NCI-H128 (cell line): ENCODE data around the gene SIPA1L3.

ENCODE experiments used
- DNase-seq: peaks from one replicate; lab custom pipeline; 2025; ENCODE audit not compliant: unreplicated experiment; lab: John Stamatoyannopoulos, UW

SIPA1L3 gene

DNA sequence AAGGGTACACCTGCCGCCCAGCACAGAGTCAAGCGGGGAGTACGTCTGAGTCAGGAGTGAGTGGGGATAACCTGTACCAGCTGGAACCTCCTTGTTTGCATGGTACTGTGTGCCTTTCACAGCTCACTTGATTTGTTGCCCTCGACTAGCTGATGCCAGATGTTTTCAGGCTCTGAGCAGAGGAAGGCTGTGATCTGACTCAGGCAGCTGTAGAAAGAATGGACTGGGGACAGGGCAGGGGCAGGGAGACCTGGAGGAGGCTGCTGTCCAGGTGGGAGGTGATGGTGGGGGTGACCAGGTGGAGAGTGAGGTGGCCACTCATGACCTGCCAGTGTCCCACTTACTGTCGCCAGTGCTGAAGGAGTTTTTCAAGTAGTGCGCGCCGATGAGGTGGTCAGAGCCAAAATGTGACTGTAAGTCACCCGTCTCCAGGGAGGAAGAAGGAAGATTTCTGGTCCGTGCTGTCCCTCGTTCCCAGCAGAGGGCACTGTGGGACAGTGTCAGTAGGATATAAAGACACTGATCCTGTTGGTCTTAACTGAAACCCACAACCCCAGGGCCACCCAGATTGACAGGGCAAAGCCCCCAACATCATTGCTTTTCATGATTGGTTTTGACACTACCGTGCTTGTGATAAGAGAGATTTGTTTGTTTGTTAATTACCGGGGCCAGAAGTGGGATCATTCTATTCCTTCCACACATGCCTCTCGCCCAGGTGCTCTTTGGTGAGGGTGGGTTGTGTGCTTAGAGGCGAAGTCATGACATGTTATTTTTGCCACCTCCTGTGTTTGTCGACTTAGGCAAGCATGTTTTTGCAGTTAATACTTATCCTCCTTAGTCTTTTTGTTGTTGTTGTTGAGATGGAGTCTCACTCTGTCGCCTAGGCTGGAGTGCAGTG, 188.7 kb downstream of the SIPA1L3 start:
- DNase-seq: peak; percentile 42

DNA sequence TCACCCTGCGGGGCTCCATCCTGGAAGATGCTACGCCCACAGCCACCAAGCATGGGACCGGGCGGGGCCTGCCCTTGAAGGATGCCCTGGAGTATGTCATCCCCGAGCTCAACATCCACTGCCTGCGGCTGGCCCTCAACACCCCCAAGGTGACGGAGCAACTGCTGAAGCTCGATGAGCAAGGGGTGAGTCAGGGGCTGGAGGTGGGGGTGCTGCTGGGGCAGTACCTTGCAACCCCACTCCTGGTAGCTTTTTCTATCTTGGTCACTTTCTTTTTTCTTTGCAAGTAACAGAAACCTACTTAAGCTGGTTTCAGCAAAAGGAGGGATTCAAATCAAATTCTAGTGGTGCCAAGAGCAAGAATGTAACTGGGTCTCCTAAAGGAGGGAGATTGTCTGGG, 193.0 kb downstream of the SIPA1L3 start:
- no peak for DNase-seq

DNA sequence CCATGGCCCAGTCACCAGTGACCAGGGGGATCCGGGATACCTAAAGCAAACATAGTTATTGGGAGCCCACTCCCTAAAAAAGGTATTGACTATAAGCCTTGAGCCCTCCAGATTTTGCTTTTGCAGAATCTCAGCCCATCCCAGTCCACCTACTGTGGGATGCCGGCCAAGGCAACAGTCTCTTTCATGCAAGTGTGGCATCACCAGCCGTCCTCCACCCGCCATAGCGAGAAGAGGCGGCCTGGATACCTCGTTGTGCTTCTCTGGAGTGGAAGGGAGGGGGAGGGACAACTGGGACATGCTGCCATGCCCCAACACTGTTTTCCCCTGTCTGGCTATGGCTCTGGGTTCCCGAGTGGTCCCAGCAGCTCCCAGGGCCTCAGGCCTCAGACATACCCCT, 193.6 kb downstream of the SIPA1L3 start:
- DNase-seq: no peak

- no peak for DNase-seq
Observed at GRCh38 chr19:38101723-38102122, 194.7 kb downstream of the SIPA1L3 start.

DNA sequence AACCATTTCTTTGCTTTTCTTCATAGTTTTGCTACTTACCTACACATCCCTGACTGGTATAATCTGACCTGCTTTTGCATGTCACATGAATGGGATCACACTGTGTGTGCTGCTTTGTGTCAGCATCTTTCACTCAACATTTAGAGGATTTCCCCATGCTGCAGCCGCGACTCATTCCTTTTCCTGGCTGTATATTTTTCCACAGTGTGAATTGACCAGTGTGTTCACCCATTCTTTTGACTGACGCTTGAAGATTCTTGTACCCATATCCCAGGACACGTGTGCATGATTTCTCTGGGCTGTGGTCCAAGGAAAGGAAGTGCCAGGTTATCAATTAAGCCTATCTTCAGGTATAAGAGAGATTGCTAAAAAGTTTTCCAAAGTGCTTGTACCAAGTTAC, 198.6 kb downstream of the SIPA1L3 start:
- no peak for DNase-seq

DNA sequence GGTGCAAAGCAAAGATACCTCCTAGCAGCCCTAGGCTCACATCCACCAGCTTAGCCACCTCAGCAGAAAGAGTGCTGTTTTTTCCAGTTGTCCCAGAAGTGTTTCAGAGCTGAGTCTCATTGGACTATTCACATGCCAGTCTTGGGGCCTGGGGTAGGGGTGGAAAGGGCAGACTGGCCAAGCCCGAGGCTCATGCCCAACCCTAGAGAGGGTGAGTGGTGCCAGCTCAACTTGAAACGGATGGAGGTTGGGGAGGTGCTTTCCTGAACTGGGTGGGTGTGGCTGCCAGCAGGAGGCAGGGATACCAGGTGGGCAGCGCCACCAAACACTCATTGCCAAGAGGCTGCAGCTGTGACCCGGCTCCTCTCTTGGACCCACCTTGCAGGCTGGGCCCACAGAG, 200.1 kb downstream of the SIPA1L3 start:
- DNase-seq: no peak

- no peak for DNase-seq
Observed at GRCh38 chr19:38111898-38112297, 204.9 kb downstream of the SIPA1L3 start.

DNA sequence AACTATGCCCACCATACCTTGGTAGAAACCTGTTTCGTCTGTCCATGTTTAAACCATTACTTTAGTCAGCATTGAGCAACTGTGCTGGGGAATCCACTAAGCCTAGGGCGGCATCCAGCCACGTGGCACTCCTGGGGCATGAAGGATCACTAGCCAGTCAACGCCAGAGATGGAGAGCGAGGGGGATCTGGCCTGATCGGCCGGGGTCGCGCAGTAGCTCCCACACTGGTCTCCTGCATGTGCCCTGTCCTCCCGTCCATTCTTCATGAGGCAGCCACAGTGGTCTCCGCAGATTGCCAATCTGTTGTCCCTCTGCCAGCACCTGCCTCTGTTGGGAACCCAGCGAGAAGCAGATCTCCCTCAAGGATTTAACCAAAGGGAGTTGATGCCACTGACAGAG, 207.6 kb downstream of the SIPA1L3 start:
- no peak for DNase-seq

DNA sequence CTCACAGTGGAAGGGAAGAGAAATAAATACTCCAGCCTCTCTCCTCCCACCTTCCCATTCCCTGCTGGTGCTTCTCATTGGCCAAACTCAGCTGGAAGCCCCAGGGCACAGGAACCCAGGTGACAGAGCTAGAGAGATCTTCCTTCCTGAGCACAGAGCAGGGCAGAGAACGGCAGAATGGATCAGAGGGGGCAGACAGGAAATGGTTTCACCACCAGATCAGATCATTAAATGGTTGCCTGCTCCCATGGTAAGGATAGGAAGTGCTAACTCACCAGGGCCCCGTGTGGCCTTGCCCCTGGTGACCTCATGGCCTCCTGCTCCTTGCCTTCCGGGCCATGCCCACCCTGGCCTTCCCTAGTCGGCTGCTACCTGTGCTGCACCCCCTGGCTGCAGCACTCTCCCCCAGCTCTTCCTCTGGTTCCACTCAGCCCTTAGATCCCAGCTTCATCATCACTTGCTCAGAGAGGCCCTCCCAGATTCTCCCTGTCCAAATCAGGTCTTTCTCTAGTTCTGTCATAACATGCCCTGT, 208.3 kb downstream of the SIPA1L3 start:
- DNase-seq: no peak

GRCh38 chr19:38118176-38118575, 211.2 kb downstream of the SIPA1L3 start:
- DNase-seq: no peak

GRCh38 chr19:38120471-38121025, 213.5 kb downstream of the SIPA1L3 start:
- no peak for DNase-seq

- DNase-seq: no peak
Observed at GRCh38 chr19:38122402-38123093, 215.5 kb downstream of the SIPA1L3 start.

- DNase-seq: no peak
Observed at GRCh38 chr19:38125238-38125637, 218.2 kb downstream of the SIPA1L3 start.

GRCh38 chr19:38130399-38130798, 223.4 kb downstream of the SIPA1L3 start:
- no peak for DNase-seq

DNA sequence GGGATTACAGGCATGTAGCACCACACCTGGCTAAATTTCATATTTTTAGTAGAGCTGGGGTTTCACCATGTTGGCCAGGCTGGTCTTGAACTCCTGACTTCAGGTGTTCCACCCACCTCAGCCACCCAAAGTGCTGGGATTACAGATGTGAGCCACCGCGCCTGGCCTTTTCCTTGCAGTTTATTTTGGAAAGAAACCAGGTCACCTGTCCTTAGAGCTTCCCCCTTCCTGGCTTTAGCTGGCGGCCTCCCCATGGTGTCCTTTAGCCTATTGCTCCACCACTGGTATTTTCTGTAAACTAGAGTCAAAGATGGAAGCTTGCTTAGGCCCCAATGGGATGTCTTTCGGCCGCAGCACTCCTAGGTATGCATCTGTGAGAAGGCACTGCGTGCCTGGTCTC, 225.8 kb downstream of the SIPA1L3 start:
- DNase-seq: no peak

DNA sequence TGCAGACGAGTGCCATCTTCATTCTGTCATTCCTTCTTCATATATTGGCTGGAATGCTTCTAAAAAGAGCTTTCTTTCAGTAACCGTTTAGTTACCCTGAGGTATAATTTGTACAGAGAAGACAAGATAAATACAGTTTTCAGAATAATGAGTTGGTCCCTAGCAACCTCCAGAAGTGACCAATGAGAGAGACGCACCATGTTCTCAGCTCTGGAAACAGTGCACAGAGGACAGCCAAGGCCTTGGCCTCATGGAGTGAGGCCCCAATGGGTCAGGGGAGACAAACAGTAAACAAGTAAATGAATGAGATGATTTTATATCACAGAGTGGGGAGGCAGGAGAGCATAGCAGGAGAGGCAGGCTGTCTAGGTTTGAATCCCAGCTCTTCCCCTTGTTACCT, 226.3 kb downstream of the SIPA1L3 start:
- DNase-seq: no peak

GRCh38 chr19:38134540-38135149, 227.6 kb downstream of the SIPA1L3 start:
- no peak for DNase-seq

DNA sequence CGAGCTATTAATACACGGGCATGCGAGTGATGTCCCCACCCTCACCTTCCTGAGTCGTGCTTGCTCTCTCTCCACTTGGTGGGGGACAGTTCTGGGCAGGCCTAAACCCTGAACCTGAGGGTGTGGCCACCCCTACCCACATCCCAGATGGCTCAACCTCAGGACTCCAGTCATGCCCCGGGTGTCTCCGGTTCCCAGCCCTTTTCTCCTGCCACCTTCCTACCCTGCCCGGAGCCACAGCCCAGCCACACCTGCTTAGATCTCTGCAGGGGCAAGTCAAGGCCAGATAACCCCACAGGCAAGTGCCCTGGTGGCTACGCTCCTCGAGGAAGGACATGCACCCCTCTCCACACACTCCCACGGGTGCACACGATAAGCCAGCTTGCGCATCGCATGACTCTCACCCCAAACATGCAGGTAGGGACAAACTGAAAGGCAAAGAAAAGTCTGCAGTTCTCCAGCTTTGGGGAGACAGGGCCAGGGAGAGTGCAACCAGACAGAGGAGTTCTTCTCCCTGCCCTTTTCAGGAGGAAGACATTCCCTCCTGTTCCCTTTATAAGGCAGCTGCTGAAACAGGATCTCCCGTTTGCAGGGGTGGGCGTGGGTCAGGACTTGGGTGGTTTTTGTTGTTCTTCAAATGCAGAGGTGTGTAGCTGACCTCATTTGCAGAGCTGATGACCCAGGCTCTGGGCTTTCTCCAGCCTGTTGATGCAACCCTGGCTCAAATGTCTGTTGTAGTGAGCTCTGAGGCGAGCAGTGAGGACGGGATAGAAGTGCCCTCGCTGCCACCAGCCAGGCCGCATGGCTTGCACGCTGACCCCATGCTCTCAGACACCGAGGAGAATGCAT, 228.4 kb downstream of the SIPA1L3 start:
- no peak for DNase-seq

- no peak for DNase-seq
Observed at GRCh38 chr19:38139122-38139521, 232.1 kb downstream of the SIPA1L3 start.

DNA sequence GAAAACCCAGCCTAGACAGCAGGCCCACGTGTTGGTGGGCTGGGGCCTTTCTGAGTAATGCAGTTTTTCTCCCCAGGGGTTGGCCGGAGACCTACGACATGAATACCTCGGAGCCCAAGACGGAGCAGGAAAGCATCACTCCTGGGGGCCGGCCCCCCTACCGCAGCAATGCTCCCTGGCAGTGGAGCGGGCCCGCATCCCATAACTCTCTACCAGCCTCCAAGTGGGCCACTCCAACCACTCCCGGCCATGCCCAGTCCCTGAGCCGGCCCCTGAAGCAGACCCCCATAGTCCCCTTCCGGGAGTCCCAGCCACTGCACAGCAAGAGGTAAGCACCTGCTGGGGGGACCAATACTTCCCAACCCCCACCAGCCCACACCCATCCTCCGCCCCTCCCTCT, 234.1 kb downstream of the SIPA1L3 start:
- no peak for DNase-seq
